Right lung (tissue), 10 donors: Measurements from ENCODE around the gene BTC. TPM values are rescaled to one million over a fixed set of nuclear protein-coding genes. Genes with fewer than 3 reads are reported as not detected.
"Not testable (repeated sequence)": the region's sequence is repeated elsewhere in the genome, so short reads cannot be mapped to it uniquely, and the experiment has no call there.

Experiments used
- DNase-seq, 2 donors: peaks; one replicate each; pipeline ENCODE4 v3.0.0-alpha.2; 2013
- long read RNA-seq, 8 donors: transcript quantifications; one replicate each; lab custom pipeline, GENCODE V29; 2026
- polyA plus RNA-seq, 5 donors: library from polyadenylated mRNA; unstranded; fragments of 120-200 nt; gene quantifications; one replicate each; pipeline versions ENCODE4 v1.2.1 to v1.2.3, GENCODE V29; 2013; ENCODE audit warnings: inconsistent platforms in 1 of 5, low replicate concordance in 1 of 5; ENCODE audit not compliant: insufficient read length in 5 of 5, insufficient read depth in 1 of 5

Gene BTC, protein sequence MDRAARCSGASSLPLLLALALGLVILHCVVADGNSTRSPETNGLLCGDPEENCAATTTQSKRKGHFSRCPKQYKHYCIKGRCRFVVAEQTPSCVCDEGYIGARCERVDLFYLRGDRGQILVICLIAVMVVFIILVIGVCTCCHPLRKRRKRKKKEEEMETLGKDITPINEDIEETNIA
- polyA plus RNA-seq = 1 to 10 TPM; 5.2 to 7.7 (median 5.5) TPM
- long read RNA-seq, donor 1, partial matches to known transcripts = 0 of 1 reads
- long read RNA-seq, donor 1, other reads (novel, unspliced or antisense) = 0 of 1 reads
- long read RNA-seq, donor 2, partial matches to known transcripts = 0 of 1 reads
- long read RNA-seq, donor 2, other reads (novel, unspliced or antisense) = 0 of 1 reads
- long read RNA-seq, donor 3 = 0 reads
- long read RNA-seq, donor 4 = 0 reads
- long read RNA-seq, donor 5, transcript BTC-201 (6 exons, 2,816 nt) = major isoform, 5 of 5 reads
- long read RNA-seq, donor 5, partial matches to known transcripts = 0 of 5 reads
- long read RNA-seq, donor 5, other reads (novel, unspliced or antisense) = 0 of 5 reads
- long read RNA-seq, donor 6, partial matches to known transcripts = 8 of 11 reads
- long read RNA-seq, donor 6, other reads (novel, unspliced or antisense) = 0 of 11 reads
- long read RNA-seq, donor 7, partial matches to known transcripts = 0 of 2 reads
- long read RNA-seq, donor 7, other reads (novel, unspliced or antisense) = 0 of 2 reads
- long read RNA-seq, donor 8, partial matches to known transcripts = 0 of 1 reads
- long read RNA-seq, donor 8, other reads (novel, unspliced or antisense) = 0 of 1 reads

DNA sequence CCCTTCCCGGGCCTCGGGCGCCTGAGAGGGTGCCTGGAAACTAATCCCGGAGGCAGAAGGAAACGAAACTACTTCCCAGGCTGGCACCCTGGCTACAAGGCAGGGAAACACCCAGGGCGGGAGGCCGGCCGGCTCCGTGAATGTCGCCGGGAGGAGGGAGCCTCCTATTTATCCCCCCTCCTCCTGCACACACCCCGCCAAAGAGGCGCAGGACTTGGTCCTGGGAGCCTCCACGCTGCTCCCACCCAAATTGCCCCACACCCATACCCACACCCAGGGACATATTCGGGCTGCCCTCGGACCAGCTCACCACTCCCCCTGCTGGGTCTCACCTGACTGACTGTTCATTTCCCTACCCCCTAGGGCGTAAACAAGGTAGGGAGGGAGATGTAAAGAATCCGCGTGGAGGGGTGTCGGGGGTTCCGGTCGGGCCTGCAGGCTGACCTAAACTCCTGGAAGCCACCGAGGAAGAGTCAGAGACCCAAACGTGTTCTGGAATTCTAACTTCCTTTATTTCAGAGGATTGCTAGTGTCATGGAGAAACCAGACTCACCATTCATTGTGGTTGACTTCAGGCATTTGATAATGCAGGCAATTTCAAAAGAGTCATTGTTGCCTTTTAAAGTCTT, at the start of gene BTC:
Gene BTC, minus strand, starts transcription at position 142 of the 629 bp plus-strand sequence. CDS start 198 bp downstream, outside the sequence.
- peak; percentile 32 to 52 for DNase-seq

DNA sequence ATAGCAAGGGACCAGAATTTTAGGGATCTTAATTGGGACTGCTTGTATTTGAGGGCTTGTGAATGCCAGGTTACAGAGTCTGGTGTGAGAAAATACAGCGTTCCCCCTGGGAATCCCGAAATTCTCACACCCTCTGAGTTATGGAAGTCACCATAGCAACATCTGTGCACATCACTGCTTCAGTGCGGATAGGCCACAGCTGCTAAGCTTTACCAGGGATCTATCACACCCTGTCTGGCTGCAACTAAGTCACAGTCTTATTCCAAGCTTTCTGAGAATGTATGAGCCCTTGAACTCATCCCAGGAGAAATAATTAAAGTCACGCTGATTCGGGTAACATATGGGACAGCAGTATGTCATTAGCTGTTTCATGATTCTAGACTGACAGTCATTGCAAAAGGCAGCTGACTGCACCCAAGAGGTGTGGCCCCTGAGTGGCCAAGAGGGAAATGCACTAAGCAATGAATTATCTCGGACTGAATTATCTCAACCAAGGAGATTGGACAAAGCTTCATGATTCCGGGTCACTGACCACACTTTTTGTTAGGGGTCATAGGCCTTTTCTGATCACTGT, 46.7 kb upstream of the BTC start:
- no peak for DNase-seq

DNA sequence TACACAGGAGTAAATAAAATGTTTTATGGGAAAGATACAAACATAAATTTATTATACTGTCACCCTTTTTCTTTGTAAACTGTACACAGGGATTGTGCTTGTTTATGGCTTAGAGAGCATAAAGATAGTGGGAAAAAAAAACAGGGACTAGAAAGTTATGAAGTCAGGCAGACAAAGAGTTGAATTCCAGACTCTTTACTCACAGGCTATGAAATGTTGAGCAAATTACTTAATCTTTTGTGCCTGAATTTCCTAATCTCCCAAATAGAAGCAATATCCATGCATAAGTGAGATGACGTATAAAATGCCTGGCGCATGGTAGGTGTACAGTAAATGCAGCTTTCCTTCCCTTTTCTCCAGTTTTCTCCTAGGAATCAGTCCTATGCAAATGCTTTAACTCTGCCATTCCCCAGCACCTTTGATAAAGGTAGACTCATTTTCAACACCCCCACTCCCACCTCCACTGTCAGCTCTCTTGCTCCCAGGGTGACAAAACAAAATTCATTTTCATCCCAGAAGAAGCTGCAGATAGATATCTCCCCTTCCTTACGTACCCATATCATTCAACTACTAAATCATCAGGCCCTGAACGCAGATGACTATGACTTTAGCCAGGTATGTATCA, 44.5 kb upstream of the BTC start:
- DNase-seq = no peak

DNA sequence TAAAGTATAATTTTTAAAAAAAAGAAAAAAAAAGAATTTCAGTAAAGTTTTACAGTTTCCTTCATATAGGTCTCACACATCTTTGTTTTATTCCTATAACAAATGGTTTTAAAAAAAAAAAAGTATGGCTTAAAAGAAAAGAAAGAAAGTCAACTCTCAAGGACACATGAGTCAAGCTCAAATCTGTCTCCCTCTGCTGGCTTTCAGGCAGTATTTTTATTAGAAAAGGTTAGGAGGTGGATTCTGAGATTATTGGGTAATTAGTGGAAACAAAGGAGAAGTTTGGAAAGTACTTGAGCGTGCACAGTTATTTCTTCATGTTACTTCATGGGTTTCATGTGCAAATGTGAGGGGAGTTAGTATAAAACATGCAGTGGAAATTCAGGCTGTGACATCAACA, 36.6 kb upstream of the BTC start:
- no peak for DNase-seq

DNA sequence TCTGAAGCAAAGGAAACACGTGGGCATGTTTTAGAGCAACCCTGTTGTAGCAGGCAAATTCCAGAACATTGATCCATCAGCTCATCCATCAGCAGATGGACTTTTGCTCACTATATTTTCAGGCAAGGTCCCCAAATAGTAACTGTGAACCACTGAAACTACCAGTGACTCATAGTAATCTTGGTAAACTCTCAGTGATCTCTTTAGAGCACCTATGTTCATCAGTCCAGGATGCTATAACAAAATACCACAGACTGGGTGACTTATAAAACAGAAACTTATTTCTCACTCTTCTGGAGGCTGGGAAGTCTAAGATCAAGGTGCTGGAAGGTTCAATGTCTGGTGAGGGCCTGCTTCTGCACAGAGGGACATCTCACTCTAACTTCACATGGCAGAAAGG, 28.9 kb upstream of the BTC start:
- DNase-seq = no peak

DNA sequence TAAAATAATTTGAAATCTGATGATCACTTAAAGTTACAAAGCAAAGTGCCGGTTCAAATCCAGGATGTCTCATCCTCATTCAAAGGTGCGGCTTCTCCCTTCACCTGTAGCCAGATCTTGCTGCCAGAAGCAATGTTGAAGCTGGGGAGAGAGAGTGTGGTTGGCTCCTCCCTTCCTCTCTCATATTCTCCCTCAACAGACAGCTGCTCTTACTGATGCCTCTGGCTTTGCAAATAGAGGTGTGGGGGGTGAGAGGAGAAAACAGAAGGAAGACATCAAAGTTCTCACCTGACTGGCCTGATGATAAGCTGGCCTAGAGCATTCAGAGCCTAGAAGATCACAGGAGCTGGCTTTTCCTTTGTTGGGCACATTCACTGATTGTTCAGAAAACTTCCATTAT, 28.3 kb upstream of the BTC start:
- DNase-seq = no peak

DNA sequence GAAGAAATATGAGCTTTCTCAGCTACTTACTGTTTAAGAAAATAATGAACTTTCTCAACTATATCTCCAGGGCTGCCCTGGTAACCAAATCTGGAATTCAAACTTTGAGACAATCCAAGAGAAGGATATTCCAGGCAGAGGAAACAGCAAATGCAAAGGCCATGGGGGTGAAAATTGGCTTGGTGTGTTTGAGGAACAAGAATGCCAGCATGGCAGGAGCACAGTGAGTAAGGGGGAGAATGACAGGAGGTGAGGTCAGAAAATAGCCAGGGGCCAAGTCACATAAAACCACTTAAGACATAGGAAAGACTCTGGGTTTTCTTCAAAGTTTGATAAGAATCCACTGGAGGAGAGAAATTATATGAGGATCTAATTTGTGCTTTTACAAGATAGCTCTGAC, 27.2 kb upstream of the BTC start:
- no peak for DNase-seq

DNA sequence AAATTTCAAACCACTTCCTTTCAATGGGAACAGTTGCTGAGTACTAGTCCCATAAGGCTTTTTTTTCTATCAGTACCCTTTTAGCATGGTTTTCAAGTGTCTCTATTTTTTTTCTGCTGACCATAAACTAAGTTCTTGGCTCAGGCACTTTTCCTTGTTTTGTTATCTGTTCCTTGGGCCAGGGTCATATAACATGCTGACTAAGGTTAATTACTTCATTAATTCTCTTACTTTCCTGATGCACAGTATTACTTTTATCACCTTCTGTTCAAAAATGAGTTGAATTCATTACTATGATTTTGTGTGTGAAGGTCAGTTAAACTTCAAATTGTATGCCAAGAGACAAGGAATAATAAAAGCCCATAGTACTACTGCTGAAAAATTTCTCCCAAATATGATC, 19.7 kb upstream of the BTC start:
- no peak for DNase-seq

DNA sequence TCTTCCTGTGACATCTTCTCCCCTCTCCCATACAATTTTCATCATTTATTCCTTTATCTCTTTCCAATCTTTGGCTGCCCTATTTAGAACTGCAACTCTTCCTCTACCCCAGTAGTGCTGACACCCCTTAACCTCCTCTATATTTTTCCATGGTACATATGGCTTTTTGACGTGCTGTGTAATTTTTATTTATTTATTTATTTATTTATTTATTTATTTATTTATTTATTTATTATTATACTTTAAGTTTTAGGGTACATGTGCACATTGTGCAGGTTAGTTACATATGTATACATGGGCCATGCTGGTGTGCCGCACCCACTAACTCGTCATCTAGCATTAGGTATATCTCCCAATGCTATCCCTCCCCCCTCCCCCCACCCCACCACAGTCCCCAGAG, 17.7 kb upstream of the BTC start:
- DNase-seq = not testable (repeated sequence)

DNA sequence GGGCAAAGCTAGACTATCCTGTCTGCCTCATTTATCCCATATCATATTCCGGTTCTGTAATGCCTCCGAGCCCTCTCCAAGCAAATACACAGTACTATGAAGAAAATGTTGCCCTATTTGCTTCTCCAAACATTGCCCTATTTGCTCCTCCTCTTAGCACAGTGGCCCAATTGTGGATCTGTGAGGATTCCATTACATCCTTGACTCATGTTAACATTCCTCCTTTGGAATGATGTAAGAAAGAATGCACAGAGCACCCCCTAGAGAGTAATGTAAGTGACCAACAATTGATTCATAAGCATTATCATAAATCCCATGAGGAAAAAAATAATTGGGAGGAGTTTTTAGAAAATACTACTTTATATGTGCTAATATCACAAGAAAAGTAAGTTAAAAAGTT, 11.3 kb upstream of the BTC start:
- no peak for DNase-seq

DNA sequence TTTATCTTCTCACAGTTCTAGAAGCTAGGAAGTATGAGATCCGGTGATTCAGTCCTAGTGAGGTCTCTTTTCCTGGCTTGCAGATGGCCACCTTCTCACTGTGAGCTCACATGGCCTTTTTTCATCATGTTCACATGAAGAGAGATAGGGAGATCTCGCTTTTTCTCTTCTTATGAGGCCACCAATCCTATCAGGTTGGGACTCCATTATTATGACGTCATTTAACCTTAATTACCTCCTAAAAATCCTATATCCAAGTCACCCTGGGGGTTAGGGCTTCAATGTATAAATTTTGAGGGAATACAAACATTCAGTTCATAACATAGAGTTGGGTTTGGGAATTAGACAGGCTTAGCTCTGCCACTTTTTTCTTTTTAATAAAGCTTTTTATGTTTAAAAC, 6.0 kb upstream of the BTC start:
- no peak for DNase-seq

DNA sequence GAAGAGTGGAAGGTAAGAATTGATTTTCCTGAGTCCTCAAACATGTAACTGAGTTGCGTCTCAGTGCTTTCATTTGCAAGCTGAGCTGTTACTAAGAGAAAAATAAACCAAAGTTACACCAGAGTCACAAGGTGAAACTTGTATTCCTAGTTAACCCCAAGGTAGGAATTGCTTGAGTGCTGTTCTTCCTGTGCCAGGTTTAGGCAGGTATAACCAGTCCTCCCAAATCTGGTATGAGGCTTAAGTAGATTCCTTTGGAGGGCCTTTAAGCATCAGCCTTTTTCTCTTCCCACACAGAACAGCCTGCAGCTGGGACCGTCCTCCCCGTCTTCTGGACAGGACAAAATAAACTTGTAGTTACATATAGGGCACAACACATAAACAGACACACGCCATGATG, 2.3 kb upstream of the BTC start:
- peak in 1 of 2 donors; percentile 9 for DNase-seq

DNA sequence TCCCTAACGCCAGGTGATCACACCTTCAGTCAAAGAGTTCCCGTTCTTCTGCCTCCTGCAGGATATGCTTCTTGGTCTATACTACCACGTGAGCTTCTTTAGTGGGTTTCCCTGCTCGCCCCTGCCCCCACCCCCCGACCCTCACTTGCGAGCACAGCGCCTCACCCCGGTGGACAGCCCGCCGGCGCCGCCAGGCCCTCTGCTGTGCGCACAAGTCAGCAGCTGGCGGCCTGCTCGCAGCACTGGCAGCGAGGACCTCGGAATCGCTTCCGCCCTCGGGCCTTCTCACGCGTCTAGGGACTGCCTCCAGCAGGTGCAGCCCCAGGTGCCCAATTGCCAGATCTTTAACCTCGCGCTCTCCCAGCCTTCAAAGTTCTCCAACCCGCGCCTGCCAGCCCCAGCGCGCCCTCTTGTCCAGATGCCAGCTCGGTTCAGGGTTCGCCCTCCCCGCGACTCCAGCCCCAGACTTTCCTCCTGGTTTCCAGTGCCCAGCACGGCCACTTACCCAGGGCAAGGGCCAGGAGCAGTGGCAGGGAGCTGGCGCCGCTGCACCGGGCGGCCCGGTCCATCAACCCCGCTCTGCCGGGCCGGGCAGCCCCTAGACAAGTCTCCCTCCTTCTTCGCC, 454 bp downstream of the BTC start:
- DNase-seq = peak; percentile 43 to 54

DNA sequence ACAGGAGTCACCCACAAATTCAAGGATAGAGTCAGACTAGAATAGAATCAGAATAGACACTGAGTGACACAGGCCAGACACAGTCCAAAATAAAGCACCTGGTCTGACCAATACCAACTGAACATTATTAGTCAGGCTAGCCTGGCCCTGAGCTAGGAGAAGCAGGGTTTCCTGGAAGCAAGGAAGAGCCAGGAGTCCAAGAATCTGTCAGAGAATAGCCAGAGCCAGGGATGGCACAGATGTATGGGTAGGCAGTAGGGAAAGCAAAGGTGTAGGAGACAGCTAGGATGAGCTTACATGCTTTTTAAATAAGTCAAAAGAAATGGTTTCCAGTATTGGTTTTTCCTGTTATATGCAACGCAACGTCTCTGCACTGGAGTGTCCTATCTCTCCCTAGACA, 3.7 kb downstream of the BTC start:
- DNase-seq = no peak

DNA sequence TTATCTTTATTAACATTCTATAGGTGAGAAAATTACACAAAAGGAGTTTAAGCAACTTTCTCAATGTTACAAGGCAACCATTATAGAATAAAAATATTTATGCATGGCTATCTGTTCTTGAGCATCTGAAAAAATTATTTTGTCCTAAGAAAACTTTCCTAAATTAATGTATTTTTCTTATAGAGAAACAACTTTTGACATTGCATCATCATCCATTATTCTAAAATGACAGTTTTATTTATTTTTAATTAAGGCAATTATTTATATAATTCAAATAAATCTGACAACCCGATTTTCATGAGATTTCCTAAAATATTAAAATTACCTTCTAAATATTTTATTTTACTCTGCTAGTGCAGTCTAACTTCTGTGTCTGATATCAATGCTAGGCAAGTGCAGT, 4.8 kb downstream of the BTC start:
- no peak for DNase-seq

DNA sequence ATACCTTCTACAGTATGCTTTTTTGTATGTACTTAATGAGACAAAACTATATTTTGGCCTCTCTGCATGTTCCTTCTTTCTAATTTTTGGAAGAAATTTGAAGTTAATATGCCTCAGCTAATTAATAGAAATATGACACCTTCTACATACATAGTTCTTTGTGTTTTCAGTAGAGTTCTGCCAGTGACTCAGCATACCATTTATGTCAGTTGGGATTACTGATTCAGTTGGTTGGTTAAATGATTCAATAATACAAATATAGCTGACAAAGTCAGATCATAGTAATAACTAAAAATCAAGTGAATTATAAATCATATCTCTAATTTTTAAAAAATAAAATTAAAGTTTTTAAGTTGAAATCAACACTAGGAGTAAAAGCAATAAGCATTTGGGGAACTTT, 16.8 kb downstream of the BTC start:
- no peak for DNase-seq

DNA sequence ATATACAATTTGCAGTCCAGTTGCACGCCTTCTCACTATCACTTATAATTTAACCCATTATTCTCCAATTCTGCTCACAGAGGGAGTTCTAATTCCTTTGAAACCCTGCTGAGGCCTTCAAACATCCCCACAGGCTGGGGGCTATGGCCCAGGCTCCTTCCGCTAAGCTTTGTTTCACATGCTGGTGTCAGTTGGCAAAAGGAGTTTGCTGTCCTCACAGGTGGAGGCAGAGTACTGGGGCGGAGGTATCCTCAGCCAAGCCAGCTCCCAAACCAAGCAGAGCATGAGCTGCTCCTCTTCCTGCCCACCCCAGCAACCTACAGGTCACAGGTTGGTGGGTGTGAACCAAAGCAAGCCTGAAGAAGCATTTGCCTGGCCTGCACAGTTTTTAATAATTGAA, 21.5 kb downstream of the BTC start:
- DNase-seq = no peak

DNA sequence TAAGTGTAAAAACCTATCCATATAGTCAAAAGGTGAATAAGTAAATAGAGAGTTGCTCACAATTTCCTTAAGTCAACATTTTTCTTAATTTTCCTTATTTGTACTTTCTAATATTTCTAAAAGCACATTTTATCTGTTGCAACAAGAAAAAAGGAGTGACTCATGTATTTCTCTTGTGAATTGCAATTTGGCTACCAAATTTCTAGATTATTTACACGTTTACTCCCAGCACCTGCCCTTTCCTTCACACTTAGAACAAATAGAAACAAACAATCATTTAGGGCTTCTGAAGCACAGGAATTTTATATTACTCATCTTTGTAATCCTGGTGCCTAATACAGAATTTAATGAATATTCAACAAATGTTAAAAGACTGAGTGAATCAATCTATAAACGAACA, 22.2 kb downstream of the BTC start:
- no peak for DNase-seq

DNA sequence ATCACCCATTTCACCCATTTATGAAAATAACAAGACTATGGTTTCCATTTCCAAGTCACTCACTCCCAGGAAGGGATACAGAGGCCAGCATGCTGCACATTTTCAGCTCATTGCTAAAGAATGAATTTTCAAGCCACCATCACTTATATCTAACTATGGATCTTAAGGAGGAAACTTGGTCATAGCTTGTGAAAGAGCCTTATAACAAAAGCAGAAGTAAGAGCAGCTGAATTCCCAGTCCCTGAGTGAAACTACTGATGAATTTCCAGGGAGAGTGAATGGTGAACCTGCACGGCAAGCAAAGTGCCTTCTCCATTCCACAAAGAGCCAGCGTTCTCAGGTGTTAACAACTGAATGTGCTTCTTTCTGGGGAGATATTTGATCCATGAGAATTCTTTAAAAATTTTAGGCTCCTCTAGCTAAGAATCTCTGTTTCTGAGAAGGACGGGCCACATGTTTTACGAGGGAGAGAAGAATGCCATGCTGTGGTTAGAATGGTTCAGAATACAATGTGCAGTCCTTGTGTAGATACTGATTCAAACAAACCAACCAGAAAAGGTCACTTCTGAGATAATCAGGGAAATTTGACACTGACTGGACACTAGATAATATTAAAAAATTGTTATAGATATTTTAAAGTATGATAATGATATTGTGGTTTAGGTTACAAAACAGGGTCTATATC, 24.0 kb downstream of the BTC start:
- DNase-seq = no peak

DNA sequence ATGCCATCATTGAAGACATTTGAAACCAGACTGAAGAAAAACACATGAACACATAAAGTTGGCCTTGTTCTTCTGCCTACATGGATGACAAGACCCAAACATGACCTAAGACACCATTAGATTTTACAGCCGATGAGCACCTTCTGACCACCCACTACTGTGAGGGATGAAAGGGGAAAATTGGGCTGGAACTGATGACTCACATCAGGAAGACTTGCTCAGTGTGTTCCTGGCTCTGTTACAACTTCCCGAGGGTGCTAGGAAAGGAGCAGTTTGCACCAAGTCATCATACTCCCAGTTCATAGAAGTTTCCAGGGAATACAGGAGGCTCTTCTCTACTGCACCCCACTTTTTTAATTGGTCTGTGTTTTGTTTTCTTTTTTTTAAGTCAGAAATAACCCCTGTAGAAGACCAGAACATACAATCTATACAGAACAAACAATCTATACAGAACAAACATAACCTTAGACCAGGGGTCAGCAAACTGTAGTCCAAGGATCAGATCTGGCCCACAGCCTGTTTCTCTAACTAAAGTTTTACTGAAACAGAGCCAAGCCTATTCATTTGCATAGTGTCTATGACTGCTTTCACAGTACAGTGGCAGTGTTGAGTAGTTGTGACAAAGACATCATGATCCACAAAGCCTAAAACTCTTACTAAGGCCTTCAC, 25.3 kb downstream of the BTC start:
- DNase-seq = no peak
